Spleen (tissue), 11 donors: ENCODE measurements around the gene SUMF1. TPM values are rescaled to one million over a fixed set of nuclear protein-coding genes. Genes with fewer than 3 reads are reported as not detected.
"Not testable (repeated sequence)": the region's sequence is repeated elsewhere in the genome, so short reads cannot be mapped to it uniquely, and the experiment has no call there.

Source experiments
- DNase-seq: peaks from one replicate; pipeline ENCODE4 v3.0.0-alpha.2; 2020
- H3K27ac ChIP-seq, 8 donors: fragments of 200-600 bp; sonication (generic) in 7 of 8; 1 replicate in 4 of 8; 2 replicates in 4 of 8; pipeline versions ENCODE4 v1.5.0 to v1.8.0; 2016 to 2021; ENCODE audit warnings: inconsistent platforms in 4 of 8, mild to moderate bottlenecking in 4 of 8, moderate library complexity in 1 of 8
- H3K27me3 ChIP-seq, 7 donors: fragments of 200-600 bp; sonication (generic) in 6 of 7; replicated peaks in 1 of 7; 1 replicate in 4 of 7; 2 replicates in 3 of 7; pipeline versions ENCODE4 v1.5.0 to v1.8.0; 2016 to 2021; ENCODE audit warnings: inconsistent platforms in 3 of 7, mild to moderate bottlenecking in 1 of 7
- H3K36me3 ChIP-seq, 6 donors: fragments of 200-600 bp; sonication (generic) in 5 of 6; 1 replicate in 4 of 6; 2 replicates in 2 of 6; pipeline versions ENCODE4 v1.5.0 to v1.8.0; 2016 to 2021; ENCODE audit warnings: inconsistent platforms in 2 of 6
- H3K4me1 ChIP-seq, 6 donors: fragments of 200-600 bp; sonication (generic) in 5 of 6; 1 replicate in 3 of 6; 2 replicates in 3 of 6; pipeline versions ENCODE4 v1.5.0 to v1.8.0; 2016 to 2021; ENCODE audit warnings: inconsistent platforms in 3 of 6
- H3K4me3 ChIP-seq, 8 donors: fragments of 200-600 bp; sonication (generic) in 7 of 8; 1 replicate in 4 of 8; 2 replicates in 4 of 8; pipeline versions ENCODE4 v1.5.0 to v1.8.0; 2016 to 2021; ENCODE audit warnings: inconsistent platforms in 4 of 8, mild to moderate bottlenecking in 4 of 8, moderate library complexity in 2 of 8
- H3K9me3 ChIP-seq, 8 donors: fragments of 200-600 bp; sonication (generic) in 7 of 8; 1 replicate in 4 of 8; 2 replicates in 4 of 8; pipeline versions ENCODE4 v1.5.0 to v1.8.0; 2016 to 2021; ENCODE audit warnings: inconsistent platforms in 4 of 8
- CTCF ChIP-seq, 11 experiments: fragments of 200-600 bp in 7 of 11; fragments of 450-650 bp in 4 of 11; sonication (generic) in 4 of 11; IDR thresholded peaks in 8 of 11; conservative IDR thresholded peaks in 3 of 11; 1 replicate in 7 of 11; 2 replicates in 4 of 11; pipeline versions ENCODE4 v1.4.0 to v1.8.0; 2016 to 2021; ENCODE audit warnings: antibody characterized with exemption in 11 of 11, inconsistent platforms in 4 of 11, mild to moderate bottlenecking in 1 of 11
- POLR2A ChIP-seq, 3 donors: fragments of 450-650 bp; IDR thresholded peaks; one replicate each; pipeline ENCODE4 v1.5.1; 2017; ENCODE audit warnings: antibody characterized with exemption in 3 of 3, mild to moderate bottlenecking in 1 of 3
- POLR2AphosphoS5 ChIP-seq, 3 donors: sonication (generic); formaldehyde crosslinking; IDR thresholded peaks; one replicate each; pipeline ENCODE4 v1.5.1; 2017; ENCODE audit warnings: antibody characterized with exemption in 3 of 3
- WGBS, 5 donors: extraction: QIAGEN DNeasy Blood & Tissue Kit in 3 of 5; methylation state at CpG; one replicate each; pipeline versions ENCODE4 v1.1.5 to v1.1.7; 2013 to 2018; 5-methylcytosine and 5-hydroxymethylcytosine counted together
- intact Hi-C: fragments of 100-400 bp; cut with DNase I; formaldehyde crosslinking; loops from one replicate; pipeline ENCODE4 v1.15.0; 2023; ENCODE audit warnings: low total_unique reads
- polyA plus RNA-seq, 3 donors: library from polyadenylated mRNA; stranded (reverse); fragments of 200-250 nt; gene quantifications; one replicate each; pipeline ENCODE4 v1.2.1, GENCODE V29; 2013
- total RNA-seq, 7 donors: library from RNA; depleted of rRNA in 3 of 7; stranded (reverse); fragments of >200 nt in 3 of 7; fragmentation: NEBNext Ultra II Directional in 4 of 7; extraction: Animal tissue kit (Norgen Biotek cat#: 25700) in 4 of 7; gene quantifications; one replicate each; pipeline versions ENCODE4 v1.1.0 to v1.2.1, GENCODE V29; 2016 to 2021
- donor health status: healthy with polysubstance abuse.
- donor health status: DM: no; HTN: no; CAD: no; lungs with moderate emphysema.
- donor health status: DM: no; HTN: no; CAD: no.
- donor health status: Bipolar disorder and iron deficiency.
- donor health status: healthy.
- donor health status: DM: no; HTN: no; CAD: no.
- donor health status: DM: yes; HTN: yes; CAD: no.

Gene SUMF1
- total and polyA plus RNA-seq, 10 donors: 6.3 to 53.0 (median 33.9) TPM

- 58 to 74% (median 61%) methylated on average over 3 of the region's 3 CpGs for WGBS, 5 donors
- intact Hi-C loops: no loop called here
These were observed 4.6 kb downstream of the SUMF1 start for GRCh38 chr3:4462369-4463040.

GRCh38 chr3:4461468-4462090 is 5.5 kb downstream of the SUMF1 start:
- Histone ChIP-seq H3K36me3 (no peaks in the 10 kb centered on the region), H3K4me1 (peaks cover 8 to 37% (median 16%) of the 10 kb centered on the region in 6 donors), H3K9me3 (no peaks in the 10 kb centered on the region), H3K4me3 (no peak overlapping the region), H3K27ac (no peak overlapping the region), H3K27me3 (no peaks in the 10 kb centered on the region)
- no peak for TF ChIP-seq POLR2A (IDR thresholded peaks at IDR 0.05)
- TF ChIP-seq CTCF (IDR thresholded peaks at IDR 0.05 in 8 of 11, conservative IDR thresholded peaks at IDR 0.05 in 3 of 11): no peak
- no peak for TF ChIP-seq POLR2AphosphoS5 (IDR thresholded peaks at IDR 0.05)
- no peak for DNase-seq
- WGBS, 5 donors: 68 to 97% (median 88%) methylated on average over 2 of the region's 2 CpGs
- intact Hi-C loops: no loop called here

More at GRCh38 chr3:4462369-4463040, 4.6 kb downstream of the SUMF1 start:
- no peaks in the 10 kb centered on the region for H3K9me3 ChIP-seq
- no peak for DNase-seq
- H3K36me3 ChIP-seq: no peaks in the 10 kb centered on the region
- no peak for TF ChIP-seq POLR2A (IDR thresholded peaks at IDR 0.05)
- TF ChIP-seq POLR2AphosphoS5 (IDR thresholded peaks at IDR 0.05): no peak
- TF ChIP-seq CTCF (IDR thresholded peaks at IDR 0.05 in 8 of 11, conservative IDR thresholded peaks at IDR 0.05 in 3 of 11): no peak
- H3K27ac ChIP-seq: peak overlapping the region in 2 of 8 donors; percentile 20 to 22
- no peaks in the 10 kb centered on the region for H3K27me3 ChIP-seq
- no peak overlapping the region for H3K4me3 ChIP-seq
- H3K4me1 ChIP-seq: peaks cover 8 to 46% (median 22%) of the 10 kb centered on the region in 6 donors

DNA sequence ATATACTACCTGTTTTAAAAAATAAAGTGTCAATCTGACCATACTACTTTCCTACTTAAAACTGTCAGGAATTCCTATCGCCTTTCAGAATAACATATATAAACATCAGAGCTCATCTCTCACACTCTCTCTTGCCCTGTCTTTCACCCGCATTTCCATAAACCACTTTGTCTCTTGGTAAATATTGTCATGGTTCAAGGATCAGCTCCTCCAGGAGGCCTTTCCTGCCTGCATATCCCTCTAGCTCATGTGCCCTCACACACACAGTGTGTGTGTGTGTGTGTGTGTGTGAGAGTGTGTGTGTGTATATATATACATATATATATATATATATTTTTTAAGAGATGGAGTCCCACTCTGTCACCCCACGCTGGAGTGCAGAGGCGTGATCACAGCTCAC is 6.7 kb downstream of the SUMF1 start:
- 89 to 98% (median 94%) methylated on average over 4 of the region's 4 CpGs for WGBS, 5 donors
- Histone ChIP-seq H3K4me3 (no peak overlapping the region), H3K27me3 (no peaks in the 10 kb centered on the region), H3K36me3 (no peaks in the 10 kb centered on the region), H3K4me1 (peaks cover 0 to 24% (median 5%) of the 10 kb centered on the region in 6 donors), H3K27ac (no peak overlapping the region), H3K9me3 (no peaks in the 10 kb centered on the region)
- DNase-seq: no peak
- intact Hi-C loops: no loop called here
- no peak for TF ChIP-seq CTCF (IDR thresholded peaks at IDR 0.05 in 8 of 11, conservative IDR thresholded peaks at IDR 0.05 in 3 of 11)
- no peak for TF ChIP-seq POLR2A (IDR thresholded peaks at IDR 0.05)
- TF ChIP-seq POLR2AphosphoS5 (IDR thresholded peaks at IDR 0.05): no peak

DNA sequence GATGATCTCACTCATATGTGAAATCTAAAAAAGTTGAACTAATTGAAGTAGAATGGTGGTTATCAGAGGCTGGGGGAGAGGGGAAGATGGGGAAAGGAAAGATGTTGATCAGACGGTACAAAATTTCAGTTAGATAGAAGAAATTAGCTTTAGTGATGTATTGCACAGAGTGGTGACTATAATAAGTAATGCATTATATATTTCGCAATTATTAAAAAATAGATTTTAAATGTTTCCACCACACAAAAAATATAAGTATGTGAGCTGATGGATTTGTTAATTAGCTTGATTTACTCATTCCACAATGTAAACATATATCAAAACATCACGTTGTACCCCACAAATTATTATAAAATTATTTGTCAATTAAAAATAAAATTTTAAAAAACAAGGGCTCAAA is 8.1 kb downstream of the SUMF1 start:
- 89 to 96% (median 92%) methylated on average over 3 of the region's 3 CpGs for WGBS, 5 donors
- H3K4me1 ChIP-seq: peaks cover 0 to 17% (median 5%) of the 10 kb centered on the region in 6 donors
- intact Hi-C loops: no loop called here
- no peaks in the 10 kb centered on the region for H3K36me3 ChIP-seq
- H3K9me3 ChIP-seq: no peaks in the 10 kb centered on the region
- TF ChIP-seq POLR2AphosphoS5 (IDR thresholded peaks at IDR 0.05): no peak
- TF ChIP-seq POLR2A (IDR thresholded peaks at IDR 0.05): no peak
- TF ChIP-seq CTCF (IDR thresholded peaks at IDR 0.05 in 8 of 11, conservative IDR thresholded peaks at IDR 0.05 in 3 of 11): no peak
- no peak overlapping the region for H3K27ac ChIP-seq
- DNase-seq: no peak
- H3K27me3 ChIP-seq: no peaks in the 10 kb centered on the region
- H3K4me3 ChIP-seq: no peak overlapping the region

DNA sequence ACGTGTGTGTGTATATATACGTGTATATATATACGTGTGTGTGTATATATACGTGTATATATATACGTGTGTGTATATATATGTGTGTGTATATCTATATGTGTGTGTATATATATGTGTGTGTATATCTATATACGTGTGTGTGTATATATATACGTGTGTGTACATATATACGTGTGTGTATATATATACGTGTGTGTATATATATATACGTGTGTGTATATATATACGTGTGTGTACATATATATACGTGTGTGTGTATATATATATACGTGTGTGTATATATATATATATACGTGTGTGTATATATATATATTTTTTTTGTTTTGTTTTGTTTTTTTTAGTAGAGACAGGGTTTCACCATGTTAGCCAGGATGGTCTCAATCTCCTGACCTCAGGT is 10.3 kb downstream of the SUMF1 start:
- peaks cover 0 to 12% (median 4%) of the 10 kb centered on the region in 6 donors for H3K36me3 ChIP-seq
- H3K4me3 ChIP-seq, H3K27ac ChIP-seq, DNase-seq, H3K9me3 ChIP-seq, H3K27me3 ChIP-seq, intact Hi-C loops, H3K4me1 ChIP-seq: not testable (repeated sequence)
- WGBS, 5 donors: 86 to 97% (median 94%) methylated on average over 14 of the region's 14 CpGs
